Right atrium auricular region (tissue), 2 donors: ENCODE results near the gene DDX46. TPM values are rescaled to one million over a fixed set of nuclear protein-coding genes. Genes with fewer than 3 reads are reported as not detected.

ENCODE experiments used
- DNase-seq: peaks from one replicate; pipeline ENCODE4 v3.0.0-alpha.2; 2019; ENCODE audit warnings: low spot score
- H3K27ac ChIP-seq, 2 donors: fragments of 200-600 bp; sonication (generic); 1 replicate in 1 of 2; 2 replicates in 1 of 2; pipeline ENCODE4 v1.5.1; 2016 to 2019
- H3K27me3 ChIP-seq, 2 donors: fragments of 200-600 bp; sonication (generic); one replicate each; pipeline versions ENCODE4 v1.5.1 to v1.6.0; 2017 to 2019
- H3K36me3 ChIP-seq: fragments of 200-600 bp; sonication (generic); one replicate; pipeline ENCODE4 v1.5.1; 2016
- H3K4me1 ChIP-seq, 2 donors: fragments of 200-600 bp; sonication (generic); one replicate each; pipeline versions ENCODE4 v1.5.1 to v1.6.0; 2017 to 2019
- H3K4me3 ChIP-seq, 2 donors: fragments of 200-600 bp; sonication (generic); 1 replicate in 1 of 2; 2 replicates in 1 of 2; pipeline ENCODE4 v1.5.1; 2017 to 2019; ENCODE audit warnings: mild to moderate bottlenecking in 1 of 2, moderate library complexity in 1 of 2
- H3K9me3 ChIP-seq, 2 donors: fragments of 200-600 bp; sonication (generic); one replicate each; pipeline ENCODE4 v1.5.1; 2019
- CTCF ChIP-seq, 2 donors: fragments of 200-600 bp; sonication (generic); IDR thresholded peaks; one replicate each; pipeline ENCODE4 v1.5.1; 2019; ENCODE audit warnings: antibody characterized with exemption in 2 of 2
- total RNA-seq, 2 donors: library from RNA; depleted of rRNA; stranded (reverse); fragments of >200 nt; gene quantifications; one replicate each; pipeline ENCODE4 v1.1.0, GENCODE V29; 2016

DDX46 gene
- total RNA-seq, 2 donors from 2014 or later: 12.2 to 13.4 TPM

DNA sequence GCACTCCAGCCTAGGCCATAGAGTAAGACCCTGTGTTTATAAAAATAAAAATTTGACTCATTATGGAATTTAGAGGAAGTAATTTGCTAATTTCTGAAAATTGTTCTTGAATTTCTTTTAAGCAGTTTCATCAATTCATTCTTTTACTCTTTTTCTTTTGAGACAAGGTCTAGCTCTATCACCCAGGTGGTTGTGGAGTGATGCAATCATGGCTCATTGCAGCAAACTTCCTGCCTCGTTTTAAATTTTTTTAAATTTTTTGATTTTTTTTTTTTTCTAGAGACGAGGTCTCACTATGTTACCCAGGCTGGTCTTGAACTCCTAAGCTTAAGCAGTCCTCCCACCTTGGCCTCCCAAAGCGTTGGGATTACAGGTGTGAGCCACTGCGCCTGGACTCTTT lies 23.3 kb upstream of the DDX46 start:
- Histone ChIP-seq H3K4me3 (no peak overlapping the region), H3K9me3 (no peaks in the 10 kb centered on the region), H3K4me1 (peaks cover 4 to 14% of the 10 kb centered on the region in 2 donors), H3K27me3 (no peaks in the 10 kb centered on the region), H3K36me3 (no peaks in the 10 kb centered on the region), H3K27ac (no peak overlapping the region)
- TF ChIP-seq CTCF (IDR thresholded peaks at IDR 0.05): no peak
- no peak for DNase-seq

GRCh38 chr5:134736173-134736812 lies 22.3 kb upstream of the DDX46 start:
- DNase-seq: no peak
- Histone ChIP-seq H3K27me3 (no peaks in the 10 kb centered on the region), H3K9me3 (no peaks in the 10 kb centered on the region), H3K4me3 (no peak overlapping the region), H3K4me1 (peaks cover 4 to 15% of the 10 kb centered on the region in 2 donors), H3K36me3 (peaks cover 4% of the 10 kb centered on the region), H3K27ac (no peak overlapping the region)
- TF ChIP-seq CTCF (IDR thresholded peaks at IDR 0.05): no peak

- TF ChIP-seq CTCF (IDR thresholded peaks at IDR 0.05): peak in 1 of 2 donors; percentile 62
- no peaks in the 10 kb centered on the region for H3K9me3 ChIP-seq
Observed at GRCh38 chr5:134738133-134738962, 20.2 kb upstream of the DDX46 start, which contains the start of gene CAMLG. Gene CAMLG (plus strand): TSS chr5:134738548. CDS start chr5:134738621, 73 bp downstream.

DNA sequence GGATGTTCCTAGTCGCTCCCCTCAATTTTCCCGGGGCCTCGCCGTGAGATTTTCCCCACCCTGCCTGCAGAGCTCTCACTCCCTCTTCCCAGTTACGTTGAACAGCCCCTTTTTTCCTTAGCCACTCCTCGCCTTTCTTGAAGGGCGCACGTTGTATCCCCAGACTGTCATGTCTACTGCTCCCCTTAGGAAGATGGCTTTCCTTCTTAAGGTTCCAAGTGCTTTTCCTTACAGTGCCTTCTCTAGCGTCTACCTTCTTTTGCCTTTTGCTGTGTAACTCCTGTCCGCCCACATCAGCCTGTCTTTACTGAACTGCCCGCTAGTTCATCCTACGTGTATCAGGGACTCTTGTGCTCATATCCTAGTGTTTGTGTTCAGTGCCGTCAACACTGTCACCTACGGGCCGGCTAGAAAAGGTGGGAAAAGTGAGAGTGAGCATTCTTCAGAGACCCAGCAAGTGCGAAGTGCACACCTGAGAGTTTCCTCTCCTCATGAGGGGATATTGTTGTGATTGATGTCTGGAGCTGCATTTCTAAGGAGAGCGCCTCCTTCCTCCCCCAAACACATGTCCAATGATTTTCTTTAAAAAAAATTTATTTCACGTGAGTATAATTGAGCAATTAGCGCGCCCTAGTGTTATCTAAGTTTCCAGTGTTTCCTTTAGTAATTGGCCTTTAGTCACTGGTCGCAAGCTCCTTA lies 19.5 kb upstream of the DDX46 start:
- H3K27ac ChIP-seq: peak overlapping the region; percentile 93 to 97
- no peaks in the 10 kb centered on the region for H3K9me3 ChIP-seq
- no peaks in the 10 kb centered on the region for H3K27me3 ChIP-seq
- DNase-seq: no peak
- peaks cover 7% of the 10 kb centered on the region for H3K36me3 ChIP-seq
- peaks cover 4 to 15% of the 10 kb centered on the region in 2 donors for H3K4me1 ChIP-seq
- no peak for TF ChIP-seq CTCF (IDR thresholded peaks at IDR 0.05)
- H3K4me3 ChIP-seq: peak overlapping the region; percentile 97 to 99

More at GRCh38 chr5:134738133-134738962, 20.2 kb upstream of the DDX46 start, which contains the start of gene CAMLG:
- peaks cover 4 to 15% of the 10 kb centered on the region in 2 donors for H3K4me1 ChIP-seq
- peak within 1 kb of the TSS; percentile 93 to 97 for H3K27ac ChIP-seq
- peaks cover 7% of the 10 kb centered on the region for H3K36me3 ChIP-seq
- DNase-seq: peak; percentile 97
- no peaks in the 10 kb centered on the region for H3K27me3 ChIP-seq
- H3K4me3 ChIP-seq: peak within 1 kb of the TSS; percentile 97 to 99

DNA sequence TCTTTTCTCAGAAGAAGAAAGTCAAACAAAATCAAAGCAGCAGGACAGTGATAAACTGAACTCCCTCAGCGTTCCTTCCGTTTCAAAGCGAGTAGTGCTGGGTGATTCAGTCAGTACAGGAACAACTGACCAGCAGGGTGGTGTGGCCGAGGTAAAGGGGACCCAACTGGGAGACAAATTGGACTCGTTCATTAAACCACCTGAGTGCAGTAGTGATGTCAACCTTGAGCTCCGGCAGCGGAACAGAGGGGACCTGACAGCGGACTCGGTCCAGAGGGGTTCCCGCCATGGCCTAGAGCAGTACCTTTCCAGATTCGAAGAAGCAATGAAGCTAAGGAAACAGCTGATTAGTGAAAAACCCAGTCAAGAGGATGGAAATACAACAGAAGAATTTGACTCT lies 17.5 kb upstream of the DDX46 start:
- no peak for DNase-seq
- H3K27me3 ChIP-seq: no peaks in the 10 kb centered on the region
- H3K36me3 ChIP-seq: peaks cover 7% of the 10 kb centered on the region
- H3K4me1 ChIP-seq: peaks cover 4 to 15% of the 10 kb centered on the region in 2 donors
- no peak overlapping the region for H3K27ac ChIP-seq
- no peaks in the 10 kb centered on the region for H3K9me3 ChIP-seq
- H3K4me3 ChIP-seq: no peak overlapping the region
- TF ChIP-seq CTCF (IDR thresholded peaks at IDR 0.05): no peak
